DND-41 (cell line): ENCODE results near the gene POMGNT1.

ENCODE experiments used
- CTCF ChIP-seq: IDR thresholded peaks from 2 replicates; pipeline ENCODE4 v1.5.1; 2012; ENCODE audit warnings: borderline replicate concordance, low read length, moderate library complexity, mild to moderate bottlenecking; ENCODE audit not compliant: poor library complexity, severe bottlenecking; ENCODE audit errors: extremely low read depth
- EZH2 ChIP-seq: IDR thresholded peaks from 3 replicates; pipeline ENCODE4 v1.6.1; 2012; ENCODE audit warnings: borderline replicate concordance, low read depth, mild to moderate bottlenecking, moderate library complexity, low read length, inconsistent platforms; ENCODE audit not compliant: severe bottlenecking

- TF ChIP-seq CTCF, result peak; percentile 98
- TF ChIP-seq EZH2, result no peak
Measured at GRCh38 chr1:46223472-46223943, 25.3 kb upstream of the POMGNT1 start.
